H1 (cell line): ENCODE data around the gene PODN. TPM values are rescaled to one million over a fixed set of nuclear protein-coding genes. Genes with fewer than 3 reads are reported as not detected.

ENCODE experiments used
- ATF3 ChIP-seq: IDR thresholded peaks from 2 replicates; pipeline ENCODE4 v1.6.1; 2011; ENCODE audit warnings: low read depth, mild to moderate bottlenecking, low read length; ENCODE audit not compliant: insufficient read depth
- CHD1 ChIP-seq: IDR thresholded peaks from 2 replicates; pipeline ENCODE4 v1.6.1; 2012; ENCODE audit warnings: low read depth, low read length, improper control_type of control experiment
- CHD7 ChIP-seq: fragments of 300-600 bp; sonication (generic); IDR thresholded peaks from 2 replicates; pipeline ENCODE4 v1.7.1; 2012; ENCODE audit warnings: low read length, moderate library complexity, mild to moderate bottlenecking, inconsistent platforms; ENCODE audit not compliant: insufficient replicate concordance
- CREB1 ChIP-seq: IDR thresholded peaks from 2 replicates; pipeline ENCODE4 v1.6.1; 2012; ENCODE audit warnings: inconsistent platforms
- GABPA ChIP-seq: IDR thresholded peaks from 2 replicates; pipeline ENCODE4 v1.6.1; 2011; ENCODE audit warnings: mild to moderate bottlenecking, low read length, moderate library complexity, borderline replicate concordance; ENCODE audit not compliant: insufficient read depth
- JUN ChIP-seq: IDR thresholded peaks from 2 replicates; pipeline ENCODE4 v1.6.1; 2011; ENCODE audit warnings: low read depth, mild to moderate bottlenecking, improper control_type of control experiment, low read length
- MAFK ChIP-seq: IDR thresholded peaks from 2 replicates; pipeline ENCODE4 v1.6.1; 2012; ENCODE audit warnings: low read depth, mild to moderate bottlenecking, improper control_type of control experiment, low read length
- NANOG ChIP-seq: IDR thresholded peaks from 2 replicates; pipeline ENCODE4 v1.6.1; 2011; ENCODE audit warnings: low read length, low read depth, mild to moderate bottlenecking, inconsistent platforms; ENCODE audit not compliant: insufficient read depth, poor library complexity, severe bottlenecking
- SIN3A ChIP-seq, 2 experiments: IDR thresholded peaks in 1 of 2; conservative IDR thresholded peaks in 1 of 2; 2 replicates each; pipeline ENCODE4 v1.6.1; 2011 to 2012; ENCODE audit warnings: low read length in 2 of 2, improper control_type of control experiment in 1 of 2, low read depth in 1 of 2, mild to moderate bottlenecking in 1 of 2
- SIX5 ChIP-seq: IDR thresholded peaks from 2 replicates; pipeline ENCODE4 v1.6.1; 2011; ENCODE audit warnings: mild to moderate bottlenecking, low read depth, low read length
- SP1 ChIP-seq: IDR thresholded peaks from 2 replicates; pipeline ENCODE4 v1.6.1; 2011; ENCODE audit warnings: low read depth, low read length
- polyA plus RNA-seq, 7 experiments: library from polyadenylated mRNA; depleted of rRNA in 3 of 7; stranded (reverse) in 5 of 7; unstranded in 2 of 7; fragments of >200 nt in 5 of 7; fragments of 200-250 nt in 2 of 7; gene quantifications; 1 replicate in 5 of 7; 2 replicates in 1 of 7; 4 replicates in 1 of 7; pipeline versions ENCODE4 v1.2.1 to v1.2.3, GENCODE V29; 2011 to 2013; ENCODE audit warnings: missing spikeins in 2 of 7, mixed read lengths in 2 of 7
- total RNA-seq: library from RNA; stranded (reverse); fragmentation: NEBNext Ultra II Directional; extraction: Animal tissue kit (Norgen Biotek cat#: 25700); gene quantifications from 2 replicates; pipeline ENCODE4 v1.2.1, GENCODE V29; 2021

The PODN gene
- total and polyA plus RNA-seq, 2 of the 8 experiments (the other 6 are each of a cell fraction or from before 2014, with no cell fraction given) = 0.11 to 0.17 TPM

GRCh38 chr1:53024117-53024516 is 37.9 kb upstream of the PODN start (continued):
- TF ChIP-seq CHD7 (no peak), ATF3 (no peak), SIN3A (conservative IDR thresholded peaks at IDR 0.05 in 1 of 2, IDR thresholded peaks at IDR 0.05 in 1 of 2; ENCODE audit: low read depth in 1 of 2, low read length in 2 of 2) (no peak), MAFK (no peak), GABPA (no peak), NANOG (no peak), CHD1 (no peak), SIX5 (no peak), SP1 (no peak), CREB1 (no peak), JUN (no peak)
